Liver (tissue), 9 donors: Measurements from ENCODE around the gene MGAT4A. TPM values are rescaled to one million over a fixed set of nuclear protein-coding genes. Genes with fewer than 3 reads are reported as not detected.

ENCODE experiments used
- DNase-seq: peaks from one replicate; pipeline ENCODE4 v3.0.0-alpha.2; 2017; ENCODE audit warnings: low spot score
- H3K27ac ChIP-seq, 2 donors: one replicate each; pipeline ENCODE4 v1.7.0; 2013; ENCODE audit warnings: inconsistent platforms in 2 of 2, low read length in 2 of 2, control low read depth in 1 of 2, low read depth in 1 of 2, mild to moderate bottlenecking in 1 of 2
- H3K27me3 ChIP-seq, 4 donors: one replicate each; pipeline versions ENCODE4 v1.6.1 to v1.7.0; 2013; ENCODE audit warnings: low read length in 3 of 4, inconsistent platforms in 1 of 4, mild to moderate bottlenecking in 1 of 4, moderate library complexity in 1 of 4; ENCODE audit not compliant: control insufficient read depth in 4 of 4, insufficient read depth in 4 of 4
- H3K36me3 ChIP-seq, 4 donors: one replicate each; pipeline versions ENCODE4 v1.6.1 to v1.7.0; 2013; ENCODE audit warnings: low read length in 3 of 4, mild to moderate bottlenecking in 3 of 4, low read depth in 1 of 4, moderate library complexity in 1 of 4; ENCODE audit not compliant: control insufficient read depth in 4 of 4, insufficient read depth in 3 of 4
- H3K4me1 ChIP-seq, 4 donors: one replicate each; pipeline versions ENCODE4 v1.6.1 to v1.7.0; 2013; ENCODE audit warnings: low read length in 3 of 4, mild to moderate bottlenecking in 3 of 4, moderate library complexity in 1 of 4; ENCODE audit not compliant: control insufficient read depth in 4 of 4, insufficient read depth in 4 of 4
- H3K4me3 ChIP-seq, 3 donors: one replicate each; pipeline versions ENCODE4 v1.6.1 to v1.7.0; 2013; ENCODE audit warnings: low read length in 3 of 3, control low read depth in 1 of 3, low read depth in 1 of 3, mild to moderate bottlenecking in 1 of 3
- H3K9ac ChIP-seq, 2 donors: one replicate each; pipeline ENCODE4 v1.7.0; 2013; ENCODE audit warnings: low read length in 2 of 2, mild to moderate bottlenecking in 2 of 2, moderate library complexity in 2 of 2, control low read depth in 1 of 2, low read depth in 1 of 2
- H3K9me3 ChIP-seq, 4 donors: one replicate each; pipeline versions ENCODE4 v1.6.1 to v1.7.0; 2013; ENCODE audit warnings: low read length in 3 of 4; ENCODE audit not compliant: control insufficient read depth in 4 of 4
- EGR1 ChIP-seq, 2 donors: IDR thresholded peaks; 2 replicates each; pipeline ENCODE4 v1.6.1; 2016 to 2018; ENCODE audit warnings: antibody characterized with exemption in 2 of 2, low read depth in 2 of 2
- GABPA ChIP-seq, 2 donors: IDR thresholded peaks in 1 of 2; conservative IDR thresholded peaks in 1 of 2; 2 replicates each; pipeline ENCODE4 v1.6.1; 2016; ENCODE audit warnings: antibody characterized with exemption in 2 of 2, mild to moderate bottlenecking in 1 of 2, moderate library complexity in 1 of 2
- HNF4A ChIP-seq, 2 donors: conservative IDR thresholded peaks; 2 replicates each; pipeline ENCODE4 v1.6.1; 2016; ENCODE audit warnings: antibody characterized with exemption in 2 of 2, mild to moderate bottlenecking in 2 of 2
- HNF4G ChIP-seq: IDR thresholded peaks from 2 replicates; pipeline ENCODE4 v1.6.1; 2016; ENCODE audit warnings: antibody characterized with exemption
- JUND ChIP-seq, 2 donors: IDR thresholded peaks; 2 replicates each; pipeline ENCODE4 v1.6.1; 2016; ENCODE audit warnings: antibody characterized with exemption in 2 of 2
- RAD21 ChIP-seq, 2 donors: IDR thresholded peaks; 2 replicates each; pipeline ENCODE4 v1.6.1; 2016; ENCODE audit warnings: antibody characterized with exemption in 2 of 2, mild to moderate bottlenecking in 2 of 2
- RXRA ChIP-seq, 2 donors: IDR thresholded peaks; 2 replicates each; pipeline ENCODE4 v1.6.1; 2017 to 2018; ENCODE audit warnings: antibody characterized with exemption in 2 of 2, mild to moderate bottlenecking in 1 of 2
- SP1 ChIP-seq: IDR thresholded peaks from 2 replicates; pipeline ENCODE4 v1.6.1; 2018; ENCODE audit warnings: antibody characterized with exemption, mild to moderate bottlenecking
- TAF1 ChIP-seq: conservative IDR thresholded peaks from 2 replicates; pipeline ENCODE4 v1.6.1; 2016; ENCODE audit warnings: antibody characterized with exemption, mild to moderate bottlenecking
- YY1 ChIP-seq: IDR thresholded peaks from 2 replicates; pipeline ENCODE4 v1.6.1; 2016; ENCODE audit warnings: antibody characterized with exemption, mild to moderate bottlenecking
- WGBS: extraction: QIAGEN DNeasy Blood & Tissue Kit; methylation state at CpG from one replicate; pipeline ENCODE4 v1.1.7; 2013; 5-methylcytosine and 5-hydroxymethylcytosine counted together
- polyA plus RNA-seq, 2 donors: library from polyadenylated mRNA; stranded (reverse) in 1 of 2; unstranded in 1 of 2; fragments of 200-250 nt in 1 of 2; fragments of >200 nt in 1 of 2; fragmentation: Nextera tagmentation in 1 of 2; extraction: Ambion mirVana in 1 of 2; gene quantifications; one replicate each; pipeline versions ENCODE4 v1.2.1 to v1.2.3, GENCODE V29; 2013 to 2015
- total RNA-seq, 2 donors: library from RNA; depleted of rRNA; stranded (reverse); fragments of >200 nt; gene quantifications; one replicate each; pipeline ENCODE4 v1.2.3, GENCODE V29; 2014
- TF ChIP-seq, protein P1 (sequence below): fragments of 150-350 bp; IDR thresholded peaks from 2 replicates; pipeline ENCODE4 v1.5.1; 2017; ENCODE audit warnings: improper control_type of control experiment, low read depth, low read length; ENCODE audit not compliant: missing input control
- TF ChIP-seq, protein P2 (sequence below): IDR thresholded peaks from 2 replicates; pipeline ENCODE4 v1.6.1; 2016; ENCODE audit warnings: antibody characterized with exemption, mild to moderate bottlenecking
- TF ChIP-seq, protein P3 (sequence below): IDR thresholded peaks from 2 replicates; pipeline ENCODE4 v1.6.1; 2016; ENCODE audit warnings: antibody characterized with exemption
- TF ChIP-seq, protein P4 (sequence below): IDR thresholded peaks from 2 replicates; pipeline ENCODE4 v1.6.1; 2016; ENCODE audit warnings: antibody characterized with exemption
- donor health status: healthy.
- donor health status: healthy.
- donor health status: healthy.
- donor health status: healthy.
- donor health status: healthy.

The MGAT4A gene
- total and polyA plus RNA-seq, 4 donors, result 2.7 to 17.3 (median 5.4) TPM

DNA sequence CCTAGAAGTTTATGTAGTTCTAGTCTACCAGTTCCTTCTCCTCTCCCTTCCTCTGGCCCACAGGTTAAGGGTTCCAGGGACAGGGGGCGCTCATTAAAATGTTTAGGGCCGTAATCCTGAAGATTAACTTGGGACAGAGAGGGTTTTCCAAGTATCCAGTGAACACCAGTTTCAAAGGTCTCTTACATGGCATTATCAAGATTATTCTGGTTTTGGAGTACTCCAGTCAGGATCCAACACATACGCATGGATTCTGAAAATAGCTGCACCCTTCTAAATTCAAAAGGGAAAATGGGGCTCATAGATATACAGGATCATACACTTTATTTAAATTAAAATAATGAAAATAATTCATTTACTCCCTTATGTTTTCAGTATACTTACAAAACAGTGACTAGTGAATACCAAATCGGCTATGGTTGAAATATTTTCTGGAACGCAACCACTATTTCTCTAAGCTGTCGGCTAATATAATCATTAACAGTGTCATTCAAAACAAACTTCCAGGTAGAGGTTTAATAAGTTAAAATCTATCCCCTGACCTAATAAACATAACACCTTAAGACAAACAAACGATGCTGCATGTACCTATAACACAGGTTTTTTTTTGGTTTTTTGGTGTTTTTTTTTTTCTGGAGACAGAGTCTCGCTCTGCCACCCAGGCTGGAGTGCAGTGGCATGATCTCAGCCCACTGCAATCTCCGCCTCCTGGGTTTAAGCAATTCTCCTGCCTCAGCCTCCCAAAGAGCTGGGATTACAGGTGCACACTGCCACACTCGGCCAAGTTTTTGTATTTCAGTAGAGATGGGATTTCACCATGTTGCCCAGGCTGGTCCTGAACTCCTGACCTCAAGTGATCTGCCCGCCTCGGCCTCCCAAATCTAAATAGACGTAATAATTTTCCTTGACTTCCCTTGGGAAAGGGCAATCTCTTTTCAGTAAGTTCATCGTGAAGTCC is 44.7 kb downstream of the MGAT4A start:
- 60% methylated on average over 14 of the region's 14 CpGs for WGBS
- Histone ChIP-seq H3K27me3 (no peaks in the 10 kb centered on the region), H3K4me3 (no peak overlapping the region), H3K9ac (no peak overlapping the region), H3K27ac (no peak overlapping the region), H3K9me3 (no peaks in the 10 kb centered on the region), H3K36me3 (no peaks in the 10 kb centered on the region), H3K4me1 (peaks cover 0 to 8% (median 5%) of the 10 kb centered on the region in 4 donors)
- no peak for DNase-seq
- TF ChIP-seq, protein P1, sequence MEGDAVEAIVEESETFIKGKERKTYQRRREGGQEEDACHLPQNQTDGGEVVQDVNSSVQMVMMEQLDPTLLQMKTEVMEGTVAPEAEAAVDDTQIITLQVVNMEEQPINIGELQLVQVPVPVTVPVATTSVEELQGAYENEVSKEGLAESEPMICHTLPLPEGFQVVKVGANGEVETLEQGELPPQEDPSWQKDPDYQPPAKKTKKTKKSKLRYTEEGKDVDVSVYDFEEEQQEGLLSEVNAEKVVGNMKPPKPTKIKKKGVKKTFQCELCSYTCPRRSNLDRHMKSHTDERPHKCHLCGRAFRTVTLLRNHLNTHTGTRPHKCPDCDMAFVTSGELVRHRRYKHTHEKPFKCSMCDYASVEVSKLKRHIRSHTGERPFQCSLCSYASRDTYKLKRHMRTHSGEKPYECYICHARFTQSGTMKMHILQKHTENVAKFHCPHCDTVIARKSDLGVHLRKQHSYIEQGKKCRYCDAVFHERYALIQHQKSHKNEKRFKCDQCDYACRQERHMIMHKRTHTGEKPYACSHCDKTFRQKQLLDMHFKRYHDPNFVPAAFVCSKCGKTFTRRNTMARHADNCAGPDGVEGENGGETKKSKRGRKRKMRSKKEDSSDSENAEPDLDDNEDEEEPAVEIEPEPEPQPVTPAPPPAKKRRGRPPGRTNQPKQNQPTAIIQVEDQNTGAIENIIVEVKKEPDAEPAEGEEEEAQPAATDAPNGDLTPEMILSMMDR, result no peak
- TF ChIP-seq, protein P2, sequence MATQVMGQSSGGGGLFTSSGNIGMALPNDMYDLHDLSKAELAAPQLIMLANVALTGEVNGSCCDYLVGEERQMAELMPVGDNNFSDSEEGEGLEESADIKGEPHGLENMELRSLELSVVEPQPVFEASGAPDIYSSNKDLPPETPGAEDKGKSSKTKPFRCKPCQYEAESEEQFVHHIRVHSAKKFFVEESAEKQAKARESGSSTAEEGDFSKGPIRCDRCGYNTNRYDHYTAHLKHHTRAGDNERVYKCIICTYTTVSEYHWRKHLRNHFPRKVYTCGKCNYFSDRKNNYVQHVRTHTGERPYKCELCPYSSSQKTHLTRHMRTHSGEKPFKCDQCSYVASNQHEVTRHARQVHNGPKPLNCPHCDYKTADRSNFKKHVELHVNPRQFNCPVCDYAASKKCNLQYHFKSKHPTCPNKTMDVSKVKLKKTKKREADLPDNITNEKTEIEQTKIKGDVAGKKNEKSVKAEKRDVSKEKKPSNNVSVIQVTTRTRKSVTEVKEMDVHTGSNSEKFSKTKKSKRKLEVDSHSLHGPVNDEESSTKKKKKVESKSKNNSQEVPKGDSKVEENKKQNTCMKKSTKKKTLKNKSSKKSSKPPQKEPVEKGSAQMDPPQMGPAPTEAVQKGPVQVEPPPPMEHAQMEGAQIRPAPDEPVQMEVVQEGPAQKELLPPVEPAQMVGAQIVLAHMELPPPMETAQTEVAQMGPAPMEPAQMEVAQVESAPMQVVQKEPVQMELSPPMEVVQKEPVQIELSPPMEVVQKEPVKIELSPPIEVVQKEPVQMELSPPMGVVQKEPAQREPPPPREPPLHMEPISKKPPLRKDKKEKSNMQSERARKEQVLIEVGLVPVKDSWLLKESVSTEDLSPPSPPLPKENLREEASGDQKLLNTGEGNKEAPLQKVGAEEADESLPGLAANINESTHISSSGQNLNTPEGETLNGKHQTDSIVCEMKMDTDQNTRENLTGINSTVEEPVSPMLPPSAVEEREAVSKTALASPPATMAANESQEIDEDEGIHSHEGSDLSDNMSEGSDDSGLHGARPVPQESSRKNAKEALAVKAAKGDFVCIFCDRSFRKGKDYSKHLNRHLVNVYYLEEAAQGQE, result no peak
- TF ChIP-seq, protein P3, sequence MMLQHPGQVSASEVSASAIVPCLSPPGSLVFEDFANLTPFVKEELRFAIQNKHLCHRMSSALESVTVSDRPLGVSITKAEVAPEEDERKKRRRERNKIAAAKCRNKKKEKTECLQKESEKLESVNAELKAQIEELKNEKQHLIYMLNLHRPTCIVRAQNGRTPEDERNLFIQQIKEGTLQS, result no peak
- TF ChIP-seq GABPA (IDR thresholded peaks at IDR 0.05 in 1 of 2, conservative IDR thresholded peaks at IDR 0.05 in 1 of 2) (no peak), TAF1 (no peak), HNF4G (no peak), EGR1 (IDR thresholded peaks at IDR 0.05; ENCODE audit: low read depth in 2 of 2) (no peak), RXRA (IDR thresholded peaks at IDR 0.05) (peak; percentile 7 to 42), HNF4A (conservative IDR thresholded peaks at IDR 0.05) (peak in 1 of 2 donors; percentile 30), SP1 (peak; percentile 16), YY1 (no peak)
- TF ChIP-seq, protein P4, sequence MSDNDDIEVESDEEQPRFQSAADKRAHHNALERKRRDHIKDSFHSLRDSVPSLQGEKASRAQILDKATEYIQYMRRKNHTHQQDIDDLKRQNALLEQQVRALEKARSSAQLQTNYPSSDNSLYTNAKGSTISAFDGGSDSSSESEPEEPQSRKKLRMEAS, result no peak

DNA sequence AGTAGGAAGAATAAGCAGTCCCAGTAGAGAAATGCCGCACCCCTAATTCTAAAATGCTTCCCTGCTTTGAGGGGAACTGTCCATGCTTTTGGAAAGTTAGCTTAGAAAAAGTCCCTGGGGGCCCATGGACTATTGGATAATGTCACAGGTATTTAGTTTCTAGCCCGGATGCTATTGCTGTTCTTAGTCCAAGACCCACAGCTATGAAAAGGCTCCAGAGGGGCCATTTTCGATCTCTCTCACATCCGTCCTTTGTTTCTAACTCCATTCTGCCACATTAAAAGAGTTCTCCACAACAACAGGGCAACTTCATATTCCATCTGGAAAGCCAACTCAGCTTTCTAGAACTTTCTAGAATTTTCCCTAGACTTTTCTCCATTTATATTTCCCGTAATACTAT is 47.2 kb downstream of the MGAT4A start:
- 97% methylated on average over 5 of the region's 5 CpGs for WGBS
- Histone ChIP-seq H3K36me3 (no peaks in the 10 kb centered on the region), H3K9ac (no peak overlapping the region), H3K27ac (no peak overlapping the region), H3K9me3 (no peaks in the 10 kb centered on the region), H3K27me3 (no peaks in the 10 kb centered on the region), H3K4me3 (no peak overlapping the region), H3K4me1 (peaks cover 0 to 8% (median 5%) of the 10 kb centered on the region in 4 donors)
- no peak for DNase-seq
- TF ChIP-seq RAD21 (IDR thresholded peaks at IDR 0.05) (no peak), YY1 (no peak), JUND (IDR thresholded peaks at IDR 0.05) (no peak)
- TF ChIP-seq, protein P2, result no peak
